Measurements from ENCODE around the gene ZFYVE28. TPM values are rescaled to one million over a fixed set of nuclear protein-coding genes. Genes with fewer than 3 reads are reported as not detected.

ZFYVE28 gene
- total RNA-seq, 6 donors from 2014 or later = 10.8 to 51.3 (median 15.2) TPM

DNA sequence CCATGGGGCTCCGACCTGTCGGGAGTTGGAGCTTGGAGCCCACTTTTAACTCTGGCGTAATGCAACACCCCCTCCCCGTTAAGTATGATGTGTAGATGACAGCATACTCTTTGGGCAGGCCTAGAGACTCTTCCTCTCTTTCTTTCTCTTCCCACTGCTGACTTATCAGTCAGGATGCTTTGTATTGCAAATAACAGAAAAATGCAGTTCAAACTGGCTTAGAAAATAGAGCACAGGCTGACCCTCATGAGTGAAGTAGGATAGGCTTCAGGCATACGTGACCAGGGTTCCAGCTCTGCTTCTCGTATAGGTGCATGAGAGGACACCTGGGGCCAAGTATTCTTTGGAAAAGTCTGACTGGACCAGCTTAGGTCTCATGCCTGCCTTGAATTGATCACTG lies 27.1 kb upstream of the ZFYVE28 start:
- Histone ChIP-seq H3K27me3 (no peaks in the 10 kb centered on the region), H3K9me3 (no peaks in the 10 kb centered on the region), H3K4me3 (no peak overlapping the region), H3K4me1 (no peaks in the 10 kb centered on the region), H3K36me3 (no peaks in the 10 kb centered on the region), H3K27ac (no peak overlapping the region)
- TF ChIP-seq, protein P1, sequence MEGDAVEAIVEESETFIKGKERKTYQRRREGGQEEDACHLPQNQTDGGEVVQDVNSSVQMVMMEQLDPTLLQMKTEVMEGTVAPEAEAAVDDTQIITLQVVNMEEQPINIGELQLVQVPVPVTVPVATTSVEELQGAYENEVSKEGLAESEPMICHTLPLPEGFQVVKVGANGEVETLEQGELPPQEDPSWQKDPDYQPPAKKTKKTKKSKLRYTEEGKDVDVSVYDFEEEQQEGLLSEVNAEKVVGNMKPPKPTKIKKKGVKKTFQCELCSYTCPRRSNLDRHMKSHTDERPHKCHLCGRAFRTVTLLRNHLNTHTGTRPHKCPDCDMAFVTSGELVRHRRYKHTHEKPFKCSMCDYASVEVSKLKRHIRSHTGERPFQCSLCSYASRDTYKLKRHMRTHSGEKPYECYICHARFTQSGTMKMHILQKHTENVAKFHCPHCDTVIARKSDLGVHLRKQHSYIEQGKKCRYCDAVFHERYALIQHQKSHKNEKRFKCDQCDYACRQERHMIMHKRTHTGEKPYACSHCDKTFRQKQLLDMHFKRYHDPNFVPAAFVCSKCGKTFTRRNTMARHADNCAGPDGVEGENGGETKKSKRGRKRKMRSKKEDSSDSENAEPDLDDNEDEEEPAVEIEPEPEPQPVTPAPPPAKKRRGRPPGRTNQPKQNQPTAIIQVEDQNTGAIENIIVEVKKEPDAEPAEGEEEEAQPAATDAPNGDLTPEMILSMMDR (IDR thresholded peaks at IDR 0.05) = no peak
- TF ChIP-seq POLR2A (IDR thresholded peaks at IDR 0.05) (no peak), POLR2AphosphoS5 (IDR thresholded peaks at IDR 0.05) (no peak), EP300 (IDR thresholded peaks at IDR 0.05) (no peak)
- 95 to 97% methylated on average over 6 of the region's 6 CpGs for WGBS, 2 donors
- ATAC-seq (ENCODE audit: low FRiP score in 2 of 2) (no peak), DNase-seq (no peak)

DNA sequence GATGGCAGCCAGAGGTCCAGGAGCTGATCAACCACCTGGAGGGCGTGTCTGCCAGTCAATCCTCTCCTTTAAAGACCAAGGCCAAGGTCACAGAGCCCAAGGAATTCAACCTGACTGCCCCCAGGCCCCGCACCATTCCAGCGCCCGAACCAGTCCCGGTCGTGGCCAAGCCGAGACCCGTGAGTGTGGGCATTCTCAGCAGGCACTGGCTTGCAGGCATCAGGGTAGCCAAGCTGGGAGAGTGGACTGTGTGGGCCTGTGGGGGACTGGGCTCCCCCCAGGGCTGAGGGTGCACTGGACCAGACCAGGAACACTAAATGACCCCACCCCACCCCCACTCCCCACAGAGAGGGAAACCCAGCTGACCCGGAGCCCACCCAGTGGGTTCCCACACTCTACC lies 26.7 kb upstream of the ZFYVE28 start:
- ATAC-seq (ENCODE audit: low FRiP score in 2 of 2) (no peak), DNase-seq (peak in 1 of 2 donors; percentile 57)
- WGBS, 2 donors = 94 to 100% methylated on average over 1 to 9 of the region's 9 CpGs
- H3K4me1 ChIP-seq = no peaks in the 10 kb centered on the region
- H3K4me3 ChIP-seq = no peak overlapping the region
- no peak overlapping the region for H3K27ac ChIP-seq
- H3K9me3 ChIP-seq = no peaks in the 10 kb centered on the region
- no peaks in the 10 kb centered on the region for H3K36me3 ChIP-seq
- H3K27me3 ChIP-seq = no peaks in the 10 kb centered on the region
- TF ChIP-seq POLR2AphosphoS5 (IDR thresholded peaks at IDR 0.05) (no peak), POLR2A (IDR thresholded peaks at IDR 0.05) (no peak), EP300 (IDR thresholded peaks at IDR 0.05) (no peak)
- TF ChIP-seq, protein P1 (IDR thresholded peaks at IDR 0.05) = no peak

DNA sequence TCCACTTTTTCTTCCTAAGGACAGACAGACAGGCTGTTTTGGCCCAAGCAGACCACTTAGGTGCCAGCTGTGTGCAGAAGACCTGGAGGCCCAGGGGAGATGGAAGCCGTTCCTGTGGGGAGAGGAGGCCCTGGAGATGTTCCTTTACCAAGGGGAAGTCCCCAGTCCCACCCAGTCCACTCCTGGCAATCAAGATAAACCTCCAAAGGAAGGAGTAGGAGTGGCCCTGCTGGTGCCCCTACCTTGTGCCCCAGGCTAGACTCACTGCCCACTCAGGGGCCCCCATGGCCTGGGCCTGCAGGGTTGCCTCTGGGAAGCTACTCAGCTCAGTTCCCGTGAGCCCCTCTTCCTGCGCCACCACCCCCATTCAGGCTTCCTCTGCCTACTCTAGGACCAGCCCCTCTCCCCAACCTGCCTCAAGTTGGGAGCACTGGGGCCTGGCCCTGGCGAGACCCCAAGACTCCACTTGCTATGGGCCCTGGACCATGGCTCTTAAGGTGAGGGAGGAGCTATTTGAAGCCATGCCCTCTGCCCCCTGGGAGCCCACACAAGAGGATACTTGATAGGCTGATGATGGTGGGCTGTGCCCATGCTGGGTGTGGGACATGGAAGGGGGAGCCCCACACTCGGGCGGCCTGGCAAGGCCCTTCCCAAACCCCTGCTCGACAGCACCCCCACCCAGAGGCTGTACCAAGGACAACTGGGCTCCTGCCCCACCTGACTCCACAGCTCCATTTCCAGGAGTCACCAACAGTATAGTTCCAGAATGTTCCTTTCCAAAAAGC lies 25.7 kb upstream of the ZFYVE28 start:
- WGBS, 2 donors = 89 to 93% methylated on average over 3 to 7 of the region's 7 CpGs
- Histone ChIP-seq H3K27me3 (no peaks in the 10 kb centered on the region), H3K4me1 (no peaks in the 10 kb centered on the region), H3K9me3 (no peaks in the 10 kb centered on the region), H3K27ac (no peak overlapping the region), H3K36me3 (no peaks in the 10 kb centered on the region), H3K4me3 (no peak overlapping the region)
- TF ChIP-seq POLR2A (IDR thresholded peaks at IDR 0.05) = no peak
- no peak for TF ChIP-seq EP300 (IDR thresholded peaks at IDR 0.05)
- TF ChIP-seq POLR2AphosphoS5 (IDR thresholded peaks at IDR 0.05) = no peak
- TF ChIP-seq, protein P1 (IDR thresholded peaks at IDR 0.05) = no peak
- ATAC-seq (ENCODE audit: low FRiP score in 2 of 2) = no peak
- peak in 1 of 2 donors; percentile 44 for DNase-seq

DNA sequence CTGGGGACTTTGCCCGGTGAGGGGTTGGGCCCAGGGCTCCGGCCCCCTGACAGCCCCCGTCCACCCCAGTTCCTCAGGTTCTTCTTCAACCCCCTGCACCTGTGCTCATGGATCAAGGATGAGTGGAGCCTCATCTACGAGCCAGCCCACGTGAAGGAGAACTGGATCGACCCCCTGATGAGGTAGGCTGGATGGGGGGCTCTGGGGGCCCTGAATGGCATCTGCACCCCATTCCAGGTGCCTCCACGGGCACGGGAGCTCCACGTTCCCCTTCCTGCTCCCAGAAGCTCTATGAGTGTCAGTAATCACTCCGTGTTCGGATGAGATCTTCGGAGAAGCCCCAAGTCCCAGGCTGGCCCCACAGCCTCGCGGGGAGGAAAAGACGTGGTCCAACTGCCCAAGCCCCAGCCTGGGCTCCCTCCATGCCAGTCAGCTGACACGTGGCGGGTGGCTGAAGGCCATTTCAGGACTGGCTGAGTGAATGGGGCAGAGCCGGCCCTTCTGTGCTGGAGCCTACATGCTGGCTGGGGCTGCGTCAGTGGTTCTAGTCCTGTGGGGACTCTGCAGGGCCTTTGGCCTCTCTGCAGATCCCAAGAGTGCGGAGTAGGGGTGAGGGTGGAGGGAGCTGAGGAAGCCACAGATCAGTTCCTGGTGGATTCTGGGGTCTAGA lies 24.8 kb upstream of the ZFYVE28 start:
- no peak overlapping the region for H3K27ac ChIP-seq
- no peak overlapping the region for H3K4me3 ChIP-seq
- H3K9me3 ChIP-seq = no peaks in the 10 kb centered on the region
- peak in 1 of 2 donors; percentile 61 for DNase-seq
- no peaks in the 10 kb centered on the region for H3K4me1 ChIP-seq
- no peak for ATAC-seq (ENCODE audit: low FRiP score in 2 of 2)
- H3K36me3 ChIP-seq = no peaks in the 10 kb centered on the region
- H3K27me3 ChIP-seq = no peaks in the 10 kb centered on the region
- TF ChIP-seq POLR2A (IDR thresholded peaks at IDR 0.05) (no peak), POLR2AphosphoS5 (IDR thresholded peaks at IDR 0.05) (no peak), EP300 (IDR thresholded peaks at IDR 0.05) (no peak)
- TF ChIP-seq, protein P1 (IDR thresholded peaks at IDR 0.05) = no peak
- WGBS, 2 donors = 84 to 93% methylated on average over 10 to 18 of the region's 20 CpGs
